Measurements from ENCODE around the gene SCUBE2.

The SCUBE2 gene

DNA sequence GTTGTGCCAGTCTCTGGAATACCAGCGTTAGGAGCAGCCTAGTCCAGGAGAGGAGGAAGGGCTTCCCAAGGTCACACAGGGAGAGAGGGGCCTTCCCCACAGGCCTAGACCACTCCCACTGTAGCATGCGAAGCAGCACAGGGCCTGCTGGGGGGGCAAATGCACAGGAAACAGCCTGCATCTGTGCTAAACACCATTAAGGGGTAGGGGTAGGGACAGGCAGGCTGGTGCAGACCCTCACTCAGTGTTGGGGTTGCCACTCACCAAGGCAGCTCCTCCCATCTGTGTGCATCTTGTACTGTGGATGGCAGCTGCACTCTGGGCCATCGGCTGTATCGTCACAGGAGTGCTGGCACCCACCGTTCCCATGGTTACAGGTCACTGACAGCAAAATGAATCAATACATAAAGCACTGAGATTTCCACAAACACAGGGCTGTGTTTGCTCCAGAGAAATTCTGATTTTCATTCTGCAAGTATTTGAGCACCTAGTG lies 24.9 kb downstream of the SCUBE2 start:
- no peak for FAIRE-seq
- DNase-seq (ENCODE audit: insufficient read length, low spot score), result no peak
- TF ChIP-seq, protein P1, sequence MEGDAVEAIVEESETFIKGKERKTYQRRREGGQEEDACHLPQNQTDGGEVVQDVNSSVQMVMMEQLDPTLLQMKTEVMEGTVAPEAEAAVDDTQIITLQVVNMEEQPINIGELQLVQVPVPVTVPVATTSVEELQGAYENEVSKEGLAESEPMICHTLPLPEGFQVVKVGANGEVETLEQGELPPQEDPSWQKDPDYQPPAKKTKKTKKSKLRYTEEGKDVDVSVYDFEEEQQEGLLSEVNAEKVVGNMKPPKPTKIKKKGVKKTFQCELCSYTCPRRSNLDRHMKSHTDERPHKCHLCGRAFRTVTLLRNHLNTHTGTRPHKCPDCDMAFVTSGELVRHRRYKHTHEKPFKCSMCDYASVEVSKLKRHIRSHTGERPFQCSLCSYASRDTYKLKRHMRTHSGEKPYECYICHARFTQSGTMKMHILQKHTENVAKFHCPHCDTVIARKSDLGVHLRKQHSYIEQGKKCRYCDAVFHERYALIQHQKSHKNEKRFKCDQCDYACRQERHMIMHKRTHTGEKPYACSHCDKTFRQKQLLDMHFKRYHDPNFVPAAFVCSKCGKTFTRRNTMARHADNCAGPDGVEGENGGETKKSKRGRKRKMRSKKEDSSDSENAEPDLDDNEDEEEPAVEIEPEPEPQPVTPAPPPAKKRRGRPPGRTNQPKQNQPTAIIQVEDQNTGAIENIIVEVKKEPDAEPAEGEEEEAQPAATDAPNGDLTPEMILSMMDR (IDR thresholded peaks at IDR 0.05; ENCODE audit: insufficient read depth, missing control alignments), result no peak

- FAIRE-seq (no peak), DNase-seq (ENCODE audit: insufficient read length, low spot score) (no peak)
- TF ChIP-seq, protein P1 (IDR thresholded peaks at IDR 0.05; ENCODE audit: insufficient read depth, missing control alignments), result no peak
Observed at GRCh38 chr11:9065607-9066432, 25.6 kb downstream of the SCUBE2 start.

- FAIRE-seq, result no peak
- no peak for DNase-seq (ENCODE audit: insufficient read length, low spot score)
- TF ChIP-seq, protein P1 (IDR thresholded peaks at IDR 0.05; ENCODE audit: insufficient read depth, missing control alignments), result no peak
Observed at GRCh38 chr11:9061807-9062206, 29.6 kb downstream of the SCUBE2 start.

DNA sequence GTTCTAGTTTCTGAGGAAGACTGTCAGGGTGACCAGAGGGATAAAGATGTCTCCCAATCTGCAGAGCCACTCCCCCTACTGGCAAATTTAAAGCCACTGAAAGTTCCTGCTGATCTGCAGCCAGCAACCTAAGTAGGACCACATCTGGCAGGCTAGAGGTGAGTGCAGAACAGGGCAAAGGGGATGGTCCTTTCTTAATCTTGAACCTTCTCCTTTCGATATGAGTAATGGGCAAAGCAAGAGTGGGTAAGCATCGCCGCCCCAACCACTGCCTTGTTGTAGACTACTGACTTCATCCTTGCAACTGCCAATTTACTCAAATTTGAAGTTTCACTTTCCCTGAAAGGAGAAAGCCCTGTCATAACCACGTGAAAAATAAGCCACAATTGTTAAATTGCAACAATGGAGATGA lies 30.7 kb downstream of the SCUBE2 start:
- TF ChIP-seq, protein P1 (IDR thresholded peaks at IDR 0.05; ENCODE audit: insufficient read depth, missing control alignments), result peak; percentile 29
- DNase-seq (ENCODE audit: insufficient read length, low spot score), result no peak
- no peak for FAIRE-seq

GRCh38 chr11:9059406-9059805 lies 32.0 kb downstream of the SCUBE2 start:
- TF ChIP-seq, protein P1 (IDR thresholded peaks at IDR 0.05; ENCODE audit: insufficient read depth, missing control alignments), result no peak
- FAIRE-seq, result no peak
- no peak for DNase-seq (ENCODE audit: insufficient read length, low spot score)

- DNase-seq (ENCODE audit: insufficient read length, low spot score), result no peak
- TF ChIP-seq, protein P1 (IDR thresholded peaks at IDR 0.05; ENCODE audit: insufficient read depth, missing control alignments), result no peak
- FAIRE-seq, result no peak
Observed at GRCh38 chr11:9057888-9058287, 33.5 kb downstream of the SCUBE2 start.

- no peak for FAIRE-seq
- no peak for DNase-seq (ENCODE audit: insufficient read length, low spot score)
- TF ChIP-seq, protein P1 (IDR thresholded peaks at IDR 0.05; ENCODE audit: insufficient read depth, missing control alignments), result no peak
Observed at GRCh38 chr11:9057007-9057406, 34.4 kb downstream of the SCUBE2 start.

All from D721Med (cell line).